ENCODE results near the gene HOXA5. TPM values are rescaled to one million over a fixed set of nuclear protein-coding genes. Genes with fewer than 3 reads are reported as not detected.

Gene HOXA5
- total and polyA plus RNA-seq, 10 of the 15 experiments (the other 5 are each of a cell fraction or from before 2014, with no cell fraction given) = 0.05 to 0.13 TPM; not detected in 8

DNA sequence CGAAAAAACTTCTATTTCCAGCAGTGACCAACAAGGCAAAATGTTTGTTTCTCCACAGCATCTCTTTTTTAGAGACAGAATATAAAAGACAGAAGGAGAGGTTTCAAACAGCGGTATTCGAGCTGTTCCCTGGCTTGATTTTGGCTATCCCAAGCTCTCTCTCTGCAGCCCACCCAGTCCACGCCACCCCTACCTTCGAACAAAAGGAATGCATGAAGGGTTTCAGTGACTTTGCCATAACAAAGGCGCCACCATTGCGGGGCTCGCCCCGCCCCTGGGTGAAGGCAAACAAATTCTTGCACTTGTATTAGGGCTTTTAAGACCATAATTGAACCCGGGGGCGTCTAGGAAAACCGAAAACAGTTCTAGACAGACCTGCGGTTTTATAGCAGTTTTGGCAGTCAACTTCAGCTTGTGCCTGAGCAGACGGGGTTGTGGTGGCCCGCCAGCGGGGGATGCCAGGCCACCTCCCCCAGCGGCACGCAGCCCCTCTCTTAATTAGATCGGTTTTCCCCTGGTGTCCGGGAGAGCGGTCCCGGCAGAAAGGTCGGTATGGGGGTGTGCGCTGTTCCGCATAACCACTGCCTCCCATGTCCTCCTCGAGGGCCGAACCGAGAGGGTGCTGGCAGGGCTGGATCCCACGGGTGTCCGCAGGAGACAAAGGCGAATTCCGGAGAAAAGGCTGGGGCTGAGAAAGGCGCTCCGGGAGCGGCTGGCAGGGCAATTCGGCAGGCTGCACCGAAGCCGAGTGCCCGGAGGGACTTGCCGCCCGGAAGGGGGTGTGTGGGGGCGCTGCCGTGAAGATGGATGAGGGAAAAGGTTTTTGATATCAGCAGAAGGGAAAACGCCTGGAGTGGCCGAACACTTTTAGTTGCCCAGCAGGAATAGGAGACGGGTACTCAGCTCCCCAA is 44.2 kb upstream of the HOXA5 start (continued):
- TF ChIP-seq STAT3 (IDR thresholded peaks at IDR 0.05; ENCODE audit: low read depth, low read length) (no peak), ZNF217 (IDR thresholded peaks at IDR 0.05) (no peak)

DNA sequence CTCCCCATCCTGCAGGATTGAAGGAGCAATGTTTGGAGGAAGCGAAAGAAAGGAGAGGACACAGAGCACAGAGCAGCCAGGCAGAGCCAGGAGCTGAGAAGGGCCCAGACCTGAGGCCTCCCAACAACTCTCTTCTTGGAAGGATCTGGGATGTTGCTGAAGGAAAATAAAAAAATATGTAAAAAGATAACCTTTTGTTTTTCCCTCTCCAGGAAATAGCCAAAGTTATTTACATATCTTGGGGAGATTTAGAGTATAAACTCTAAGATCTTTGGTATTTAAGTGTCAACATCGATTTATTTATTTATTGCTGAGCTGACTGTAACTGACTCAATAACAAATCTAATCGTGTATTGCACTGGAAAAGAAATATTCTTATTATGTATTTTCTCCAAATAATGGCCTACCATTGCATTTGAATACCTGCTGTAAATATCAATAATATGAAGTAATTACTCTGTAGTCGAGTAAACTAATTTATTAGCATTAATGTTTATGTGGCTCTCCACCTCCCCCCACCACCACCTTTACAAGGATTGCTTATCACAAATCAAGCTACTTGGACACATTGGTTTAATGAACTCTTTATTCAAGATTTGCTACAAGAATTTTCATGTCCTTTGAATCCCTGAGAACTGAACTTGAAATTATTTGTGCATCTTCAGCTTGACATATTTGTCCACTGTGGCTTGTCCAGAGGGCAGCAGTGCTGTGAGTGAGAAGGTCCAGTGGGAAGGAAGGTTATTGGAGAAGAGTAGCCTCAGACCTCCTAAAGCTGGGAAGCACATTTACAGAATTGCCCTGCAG is 43.4 kb upstream of the HOXA5 start:
- in situ Hi-C loops (cut with MboI) (no loop called here), intact Hi-C loops (cut with micrococcal nuclease; ENCODE audit: unreplicated experiment) (no loop called here)
- H3K79me2 ChIP-seq (ENCODE audit: control insufficient read depth, insufficient read depth, low read length) = no peaks in the 10 kb centered on the region
- no peak overlapping the region for H2AFZ ChIP-seq (ENCODE audit: control insufficient read depth, low read depth, low read length)
- ATAC-seq = no peak
- CTCF ChIA-PET = interaction anchor here (0.6 to 2.1 kb wide), 2 partner anchors 9 to 583 kb away, joined by 3 to 7 read pairs; no protein-coding TSS in a partner anchor
- POLR2A ChIA-PET = no interaction called here
- no peaks in the 10 kb centered on the region for H3K4me1 ChIP-seq (ENCODE audit: control insufficient read depth, insufficient read depth, low read length)
- no peak overlapping the region for H3K4me2 ChIP-seq (ENCODE audit: control insufficient read depth, insufficient read depth)
- no peak for TF ChIP-seq NFIC (IDR thresholded peaks at IDR 0.05; ENCODE audit: low read depth, low read length)
- TF ChIP-seq SREBF2 (IDR thresholded peaks at IDR 0.05; ENCODE audit: low read length) = no peak
- TF ChIP-seq, protein P1, sequence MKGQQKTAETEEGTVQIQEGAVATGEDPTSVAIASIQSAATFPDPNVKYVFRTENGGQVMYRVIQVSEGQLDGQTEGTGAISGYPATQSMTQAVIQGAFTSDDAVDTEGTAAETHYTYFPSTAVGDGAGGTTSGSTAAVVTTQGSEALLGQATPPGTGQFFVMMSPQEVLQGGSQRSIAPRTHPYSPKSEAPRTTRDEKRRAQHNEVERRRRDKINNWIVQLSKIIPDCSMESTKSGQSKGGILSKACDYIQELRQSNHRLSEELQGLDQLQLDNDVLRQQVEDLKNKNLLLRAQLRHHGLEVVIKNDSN (IDR thresholded peaks at IDR 0.05; ENCODE audit: borderline replicate concordance, extremely low read length, insufficient read depth, low read depth, low read length) = no peak
- H3K27ac ChIP-seq (ENCODE audit: control insufficient read depth, insufficient read depth) = no peak overlapping the region
- H3K36me3 ChIP-seq (ENCODE audit: control insufficient read depth in 2 of 2, insufficient read depth in 2 of 2, low read length in 1 of 2) = no peaks in the 10 kb centered on the region
- SMC1A ChIA-PET (ENCODE audit: uncharacterized antibody, unreplicated experiment) = interaction anchor here (1.2 kb wide), 1 partner anchor 9 kb away, joined by 5 read pairs; no protein-coding TSS in a partner anchor
- no peak for DNase-seq (ENCODE audit: low read depth, low spot score)
- peaks cover 49 to 54% of the 10 kb centered on the region in 2 experiments for H3K27me3 ChIP-seq (replicated peaks in 1 of 2; ENCODE audit: control insufficient read depth in 2 of 2, insufficient read depth in 2 of 2, low read length in 1 of 2)
- H3K9ac ChIP-seq (ENCODE audit: control insufficient read depth, insufficient read depth, low read length) = no peak overlapping the region
- H3K4me3 ChIP-seq = no peak overlapping the region
- no peak for FAIRE-seq
- no peaks in the 10 kb centered on the region; the same call in 2 of the 3 replicates for H3K9me3 ChIP-seq (replicated peaks; ENCODE audit: control insufficient read depth, insufficient read depth, low read length)
- RAD21 ChIA-PET (ENCODE audit: unreplicated experiment) = interaction anchor here (0.6 kb wide), 1 partner anchor 72 kb away, joined by 4 read pairs; no protein-coding TSS in a partner anchor
- WGBS (ENCODE audit: insufficient coverage, insufficient replicate concordance, low lambda C conversion rate, missing lambda C conversion rate) = 2% methylated on average over 4 of the region's 4 CpGs
- H4K20me1 ChIP-seq (ENCODE audit: control insufficient read depth, insufficient read depth) = 0 out of 2 replicates have a peak, but pooled peaks cover 3% of the 10 kb centered on the region
- BruUV-seq (replicated peaks) = no TSS peak
